GM12891 (cell line): ENCODE data around the gene CPVL.

Experiments used
- POLR2A ChIP-seq: IDR thresholded peaks from 2 replicates; pipeline ENCODE4 v1.6.1; 2011; ENCODE audit warnings: low read depth, low read length, control low read depth
- POLR2AphosphoS5 ChIP-seq: IDR thresholded peaks from 2 replicates; pipeline ENCODE4 v1.6.1; 2011; ENCODE audit warnings: low read depth, low read length, control low read depth

DNA sequence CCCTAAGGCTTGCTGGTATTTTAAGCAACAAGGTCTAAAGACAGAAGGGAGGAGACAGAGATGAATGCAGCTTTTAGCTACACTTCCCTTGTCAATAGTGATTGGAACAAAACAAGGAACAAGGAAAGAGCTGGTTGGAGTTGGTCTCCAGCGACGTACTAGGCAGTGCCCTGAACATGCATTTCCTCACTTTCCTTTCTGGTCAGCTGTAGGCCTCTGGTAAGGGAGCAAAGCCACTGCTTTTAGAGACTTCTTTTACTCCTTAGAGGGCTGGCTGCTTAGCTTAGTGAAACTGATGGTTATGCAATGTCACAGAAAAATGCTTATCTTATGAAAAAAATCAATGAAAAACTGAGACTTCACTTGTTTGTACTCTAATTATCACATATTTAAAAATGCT is 112.8 kb downstream of the CPVL start:
- TF ChIP-seq POLR2AphosphoS5 (no peak), POLR2A (no peak)
